Measurements from ENCODE around the gene GNA12. TPM values are rescaled to one million over a fixed set of nuclear protein-coding genes. Genes with fewer than 3 reads are reported as not detected.
A peak's percentile ranks its signal among the peaks of the same experiment; 100 is the strongest.

GNA12 gene
- total and polyA plus RNA-seq, 2 experiments from 2014 or later: 11.2 to 13.8 TPM

DNA sequence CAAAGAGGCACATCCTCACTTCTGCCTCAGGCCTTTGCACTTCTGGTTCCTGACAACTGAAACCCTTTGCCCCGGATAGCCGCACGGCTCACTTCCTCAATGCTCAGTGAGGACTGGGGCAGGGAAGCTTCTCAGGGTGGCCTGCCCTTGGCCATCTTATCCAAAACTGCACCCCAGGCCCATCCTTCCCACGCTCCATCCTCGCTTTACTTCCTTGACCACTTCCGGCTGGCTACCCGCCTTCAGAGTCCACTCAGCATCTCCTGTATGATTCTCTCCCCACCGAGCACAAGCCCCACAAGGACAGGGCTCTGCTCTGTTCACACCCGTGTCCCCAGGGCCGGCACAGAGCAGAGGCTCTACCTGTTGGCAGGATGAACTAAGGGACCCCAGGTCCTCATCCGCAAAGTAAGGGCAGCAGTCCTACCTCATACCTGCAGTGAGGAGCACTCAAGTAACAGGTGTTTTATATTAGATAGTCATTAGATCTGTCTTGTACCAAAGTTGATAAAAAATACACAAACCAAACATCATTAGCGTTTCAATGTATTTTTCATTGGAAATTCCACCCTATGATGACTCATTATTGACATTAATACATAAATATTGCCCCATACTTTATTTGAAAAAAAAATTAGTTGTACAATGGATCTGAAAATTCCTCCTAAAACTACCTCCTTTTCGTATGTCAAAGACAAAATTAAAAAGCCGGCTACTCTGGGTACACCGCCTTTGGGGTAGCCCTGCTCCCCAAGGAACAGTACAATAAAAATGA lies 35.0 kb downstream of the GNA12 start:
- H3K79me2 ChIP-seq (ENCODE audit: insufficient read depth): peaks cover 100% of the 10 kb centered on the region
- H3K27ac ChIP-seq: no peak overlapping the region
- H3K4me1 ChIP-seq (ENCODE audit: insufficient read depth): peaks cover 19% of the 10 kb centered on the region
- TF ChIP-seq EZH2phosphoT487 (IDR thresholded peaks at IDR 0.05; ENCODE audit: insufficient read depth, low read depth): no peak
- TF ChIP-seq EZH2 (IDR thresholded peaks at IDR 0.05; ENCODE audit: insufficient read depth, poor library complexity, severe bottlenecking): no peak
- H2AFZ ChIP-seq: no peak overlapping the region
- no peaks in the 10 kb centered on the region for H3K9me3 ChIP-seq (ENCODE audit: low read depth)
- 96% methylated on average over 15 of the region's 15 CpGs for WGBS, 2 experiments (ENCODE audit: low coverage in 1 of 2, low lambda C conversion rate in 2 of 2, missing lambda C conversion rate in 2 of 2)
- no peaks in the 10 kb centered on the region for H3K27me3 ChIP-seq (replicated peaks; ENCODE audit: insufficient read depth)
- no peak overlapping the region for H3K4me2 ChIP-seq (ENCODE audit: unreplicated experiment)
- H3F3A ChIP-seq (ENCODE audit: insufficient read depth): no peaks in the 10 kb centered on the region
- H3K9me2 ChIP-seq (ENCODE audit: insufficient read depth): no peaks in the 10 kb centered on the region
- no peak overlapping the region for H3K4me3 ChIP-seq
- no peak overlapping the region for H3K9ac ChIP-seq
- no peaks in the 10 kb centered on the region for H4K20me1 ChIP-seq (ENCODE audit: insufficient read depth)
- in situ Hi-C loops (cut with MboI): no loop called here
- DNase-seq: no peak
- no peaks in the 10 kb centered on the region for H3K36me3 ChIP-seq (ENCODE audit: low read depth)

DNA sequence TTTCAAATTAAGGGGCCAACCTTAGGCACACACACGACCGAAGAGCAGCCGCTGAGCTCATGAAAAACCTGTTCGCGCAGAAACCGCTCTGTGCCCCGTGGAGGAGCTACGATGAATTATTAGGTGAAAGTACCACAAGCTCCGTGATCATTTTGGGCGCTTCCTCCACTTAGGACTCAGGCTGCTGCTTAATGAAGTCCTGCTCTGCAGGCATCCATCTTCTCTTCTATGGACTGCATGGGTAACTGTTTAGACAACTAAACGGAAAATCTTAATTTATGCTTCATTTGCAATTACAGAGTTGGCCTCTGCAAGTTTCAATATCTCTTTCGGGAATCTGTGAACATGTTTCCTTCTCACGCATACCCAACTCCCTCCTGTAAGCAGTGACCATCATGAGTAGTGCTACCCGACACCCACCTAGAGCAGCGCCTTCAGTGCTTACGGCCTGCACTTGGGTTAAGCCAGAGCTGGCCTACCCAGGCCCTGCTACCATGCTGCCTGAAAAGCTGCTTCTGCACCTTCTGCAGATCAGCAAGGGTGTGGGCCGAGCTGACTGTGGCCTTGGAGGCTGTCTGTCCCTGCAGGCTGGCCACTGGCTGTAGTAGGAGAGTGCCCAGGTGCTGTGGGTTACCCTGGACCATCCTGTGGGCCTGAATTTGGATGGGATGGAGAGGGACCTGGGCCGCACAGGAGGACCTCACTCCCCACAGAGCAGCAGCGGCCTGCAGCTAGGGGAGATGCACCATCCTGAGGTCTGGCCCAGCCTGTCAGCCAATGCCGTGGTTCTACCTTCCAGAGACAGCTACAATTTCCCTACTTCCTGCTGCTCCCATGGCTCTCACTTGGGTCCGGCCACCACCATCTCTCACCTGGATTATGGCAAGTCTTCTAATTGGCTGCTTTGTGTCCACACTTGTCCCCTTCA lies 36.0 kb downstream of the GNA12 start:
- H3K4me1 ChIP-seq (ENCODE audit: insufficient read depth): peaks cover 27% of the 10 kb centered on the region
- H3K27me3 ChIP-seq (replicated peaks; ENCODE audit: insufficient read depth): no peaks in the 10 kb centered on the region
- WGBS, 2 experiments (ENCODE audit: low coverage in 1 of 2, low lambda C conversion rate in 2 of 2, missing lambda C conversion rate in 2 of 2): 70 to 73% methylated on average over 21 of the region's 21 CpGs
- no peaks in the 10 kb centered on the region for H3K9me2 ChIP-seq (ENCODE audit: insufficient read depth)
- in situ Hi-C loops (cut with MboI): no loop called here
- peak overlapping the region; percentile 42 for H3K4me2 ChIP-seq (ENCODE audit: unreplicated experiment)
- H2AFZ ChIP-seq: no peak overlapping the region; the same call in 1 of the 2 replicates
- peaks cover 100% of the 10 kb centered on the region for H3K79me2 ChIP-seq (ENCODE audit: insufficient read depth)
- H3K9ac ChIP-seq: peak overlapping the region; percentile 8; the same call in 1 of the 2 replicates
- H3F3A ChIP-seq (ENCODE audit: insufficient read depth): 0 out of 2 replicates have a peak, but pooled peaks cover 5% of the 10 kb centered on the region
- no peaks in the 10 kb centered on the region for H3K9me3 ChIP-seq (ENCODE audit: low read depth)
- no peaks in the 10 kb centered on the region for H4K20me1 ChIP-seq (ENCODE audit: insufficient read depth)
- peak overlapping the region; percentile 23 for H3K4me3 ChIP-seq
- TF ChIP-seq EZH2 (IDR thresholded peaks at IDR 0.05; ENCODE audit: insufficient read depth, poor library complexity, severe bottlenecking) (no peak), EZH2phosphoT487 (IDR thresholded peaks at IDR 0.05; ENCODE audit: insufficient read depth, low read depth) (no peak)
- H3K27ac ChIP-seq: peak overlapping the region; percentile 13; the same call in 1 of the 2 replicates
- H3K36me3 ChIP-seq (ENCODE audit: low read depth): no peaks in the 10 kb centered on the region
- DNase-seq: peak; percentile 37

DNA sequence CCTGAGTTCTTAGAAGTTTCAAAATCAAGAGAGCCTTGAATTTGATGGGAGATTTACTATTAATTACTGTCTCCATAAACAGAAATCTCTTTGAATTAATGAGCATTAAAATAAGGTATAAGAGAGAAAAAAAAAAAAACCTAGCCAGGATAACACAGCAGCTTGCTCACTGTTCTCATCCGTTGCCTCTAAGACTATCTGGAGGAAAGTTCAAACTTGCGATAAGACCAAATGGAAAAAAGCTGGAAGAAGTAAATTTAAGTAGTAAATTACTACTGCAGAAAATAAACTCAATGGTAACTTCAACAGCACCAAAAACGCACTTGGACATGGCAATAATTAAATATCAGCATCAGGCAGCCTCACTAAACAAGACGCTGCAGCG lies 36.7 kb downstream of the GNA12 start:
- no peaks in the 10 kb centered on the region for H3K27me3 ChIP-seq (replicated peaks; ENCODE audit: insufficient read depth)
- TF ChIP-seq EZH2 (IDR thresholded peaks at IDR 0.05; ENCODE audit: insufficient read depth, poor library complexity, severe bottlenecking) (no peak), EZH2phosphoT487 (IDR thresholded peaks at IDR 0.05; ENCODE audit: insufficient read depth, low read depth) (no peak)
- peak; percentile 33 for DNase-seq
- H3K36me3 ChIP-seq (ENCODE audit: low read depth): no peaks in the 10 kb centered on the region
- H3K4me2 ChIP-seq (ENCODE audit: unreplicated experiment): peak overlapping the region; percentile 42
- H3K9me2 ChIP-seq (ENCODE audit: insufficient read depth): no peaks in the 10 kb centered on the region
- no peaks in the 10 kb centered on the region for H4K20me1 ChIP-seq (ENCODE audit: insufficient read depth)
- peak overlapping the region; percentile 8; the same call in 1 of the 2 replicates for H3K9ac ChIP-seq
- H3K79me2 ChIP-seq (ENCODE audit: insufficient read depth): peaks cover 100% of the 10 kb centered on the region
- peak overlapping the region; percentile 13; the same call in 1 of the 2 replicates for H3K27ac ChIP-seq
- H3K4me1 ChIP-seq (ENCODE audit: insufficient read depth): peaks cover 33% of the 10 kb centered on the region
- H3K4me3 ChIP-seq: peak overlapping the region; percentile 23
- no peaks in the 10 kb centered on the region for H3K9me3 ChIP-seq (ENCODE audit: low read depth)
- WGBS, 2 experiments (ENCODE audit: low coverage in 1 of 2, low lambda C conversion rate in 2 of 2, missing lambda C conversion rate in 2 of 2): 40 to 49% methylated on average over 5 of the region's 5 CpGs
- in situ Hi-C loops (cut with MboI): no loop called here
- 0 out of 2 replicates have a peak, but pooled peaks cover 12% of the 10 kb centered on the region for H3F3A ChIP-seq (ENCODE audit: insufficient read depth)
- no peak overlapping the region; the same call in 1 of the 2 replicates for H2AFZ ChIP-seq

DNA sequence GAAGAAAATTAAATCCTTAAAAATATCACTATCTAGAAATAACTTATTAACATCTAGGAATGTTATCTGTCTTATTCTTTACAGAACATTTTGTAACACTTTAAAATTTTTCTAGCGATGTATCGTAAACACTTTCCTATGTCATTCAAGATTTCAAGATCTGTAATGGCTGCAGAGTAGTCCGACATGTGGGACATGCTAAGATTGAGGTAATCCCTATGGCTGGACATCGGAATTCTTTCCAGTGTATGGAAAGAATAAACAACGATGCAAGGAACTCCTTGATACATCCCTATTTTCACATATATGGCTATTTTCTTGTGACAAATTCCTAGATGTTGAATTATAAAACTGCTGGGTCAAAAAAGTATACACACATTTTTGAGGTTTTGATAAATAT lies 37.5 kb downstream of the GNA12 start:
- no peaks in the 10 kb centered on the region for H3K27me3 ChIP-seq (replicated peaks; ENCODE audit: insufficient read depth)
- H3F3A ChIP-seq (ENCODE audit: insufficient read depth): peaks cover 19% of the 10 kb centered on the region
- no peaks in the 10 kb centered on the region for H3K9me3 ChIP-seq (ENCODE audit: low read depth)
- peaks cover 100% of the 10 kb centered on the region for H3K79me2 ChIP-seq (ENCODE audit: insufficient read depth)
- H3K4me2 ChIP-seq (ENCODE audit: unreplicated experiment): no peak overlapping the region
- no peaks in the 10 kb centered on the region for H4K20me1 ChIP-seq (ENCODE audit: insufficient read depth)
- DNase-seq: no peak
- no peak overlapping the region for H3K4me3 ChIP-seq
- H3K27ac ChIP-seq: no peak overlapping the region
- in situ Hi-C loops (cut with MboI): no loop called here
- 97 to 98% methylated on average over 5 of the region's 5 CpGs for WGBS, 2 experiments (ENCODE audit: low coverage in 1 of 2, low lambda C conversion rate in 2 of 2, missing lambda C conversion rate in 2 of 2)
- H3K9ac ChIP-seq: no peak overlapping the region
- no peaks in the 10 kb centered on the region for H3K9me2 ChIP-seq (ENCODE audit: insufficient read depth)
- H3K4me1 ChIP-seq (ENCODE audit: insufficient read depth): peaks cover 42% of the 10 kb centered on the region
- no peak overlapping the region for H2AFZ ChIP-seq
- no peak for TF ChIP-seq EZH2 (IDR thresholded peaks at IDR 0.05; ENCODE audit: insufficient read depth, poor library complexity, severe bottlenecking)
- TF ChIP-seq EZH2phosphoT487 (IDR thresholded peaks at IDR 0.05; ENCODE audit: insufficient read depth, low read depth): no peak
- H3K36me3 ChIP-seq (ENCODE audit: low read depth): no peaks in the 10 kb centered on the region

Measured in GM23248 (cell line).